Tibial nerve (tissue), 4 donors: ENCODE results near the gene USP24. TPM values are rescaled to one million over a fixed set of nuclear protein-coding genes. Genes with fewer than 3 reads are reported as not detected.

Source experiments
- DNase-seq, 2 donors: peaks; one replicate each; pipeline ENCODE4 v3.0.0-alpha.2; 2019; ENCODE audit warnings: low spot score in 2 of 2
- H3K27ac ChIP-seq, 4 donors: fragments of 200-600 bp; sonication (generic) in 3 of 4; one replicate each; pipeline ENCODE4 v1.5.1; 2017 to 2019; ENCODE audit warnings: mild to moderate bottlenecking in 1 of 4
- H3K27me3 ChIP-seq, 2 donors: fragments of 200-600 bp; sonication (generic) in 1 of 2; one replicate each; pipeline versions ENCODE4 v1.5.1 to v1.6.0; 2017 to 2019
- H3K36me3 ChIP-seq, 3 donors: fragments of 200-600 bp; sonication (generic); one replicate each; pipeline ENCODE4 v1.5.1; 2018 to 2019
- H3K4me1 ChIP-seq, 4 donors: fragments of 200-600 bp; sonication (generic) in 3 of 4; one replicate each; pipeline ENCODE4 v1.5.1; 2017 to 2019
- H3K4me3 ChIP-seq, 4 donors: fragments of 200-600 bp; sonication (generic) in 3 of 4; one replicate each; pipeline ENCODE4 v1.5.1; 2017 to 2019; ENCODE audit warnings: mild to moderate bottlenecking in 1 of 4, moderate library complexity in 1 of 4
- H3K9me3 ChIP-seq, 4 donors: fragments of 200-600 bp; sonication (generic) in 3 of 4; one replicate each; pipeline ENCODE4 v1.5.1; 2017 to 2019
- EP300 ChIP-seq, 2 donors: sonication (generic); formaldehyde crosslinking; IDR thresholded peaks; one replicate each; pipeline ENCODE4 v1.6.1; 2017; ENCODE audit warnings: antibody characterized with exemption in 2 of 2, mild to moderate bottlenecking in 1 of 2
- POLR2A ChIP-seq, 2 donors: fragments of 450-650 bp; IDR thresholded peaks; one replicate each; pipeline ENCODE4 v1.6.1; 2017; ENCODE audit warnings: antibody characterized with exemption in 2 of 2, mild to moderate bottlenecking in 2 of 2, moderate library complexity in 2 of 2
- WGBS, 2 donors: methylation state at CpG; one replicate each; pipeline ENCODE4 v1.1.5; 2018; 5-methylcytosine and 5-hydroxymethylcytosine counted together
- total RNA-seq, 4 donors: library from RNA; depleted of rRNA; stranded (reverse); fragments of >200 nt; gene quantifications; one replicate each; pipeline ENCODE4 v1.1.0, GENCODE V29; 2016
- TF ChIP-seq, protein P1 (sequence below), 5 experiments: fragments of 200-600 bp in 3 of 5; fragments of 450-650 bp in 2 of 5; sonication (generic) in 3 of 5; IDR thresholded peaks; one replicate each; pipeline ENCODE4 v1.5.1; 2016 to 2019; ENCODE audit warnings: antibody characterized with exemption in 5 of 5, mild to moderate bottlenecking in 3 of 5, moderate library complexity in 2 of 5

Gene USP24
- total RNA-seq, 4 donors from 2014 or later, result 46.8 to 63.8 (median 55.7) TPM

- Histone ChIP-seq H3K4me3 (no peak overlapping the region), H3K27me3 (no peaks in the 10 kb centered on the region), H3K9me3 (no peaks in the 10 kb centered on the region), H3K4me1 (peaks cover 0 to 13% (median 0%) of the 10 kb centered on the region in 4 donors), H3K27ac (no peak overlapping the region), H3K36me3 (peaks cover 0 to 81% (median 10%) of the 10 kb centered on the region in 3 donors)
- 91% methylated on average over 2 of the region's 2 CpGs for WGBS, 2 donors
- DNase-seq, result no peak
- TF ChIP-seq EP300 (IDR thresholded peaks at IDR 0.05) (no peak), POLR2A (IDR thresholded peaks at IDR 0.05) (no peak)
- TF ChIP-seq, protein P1, sequence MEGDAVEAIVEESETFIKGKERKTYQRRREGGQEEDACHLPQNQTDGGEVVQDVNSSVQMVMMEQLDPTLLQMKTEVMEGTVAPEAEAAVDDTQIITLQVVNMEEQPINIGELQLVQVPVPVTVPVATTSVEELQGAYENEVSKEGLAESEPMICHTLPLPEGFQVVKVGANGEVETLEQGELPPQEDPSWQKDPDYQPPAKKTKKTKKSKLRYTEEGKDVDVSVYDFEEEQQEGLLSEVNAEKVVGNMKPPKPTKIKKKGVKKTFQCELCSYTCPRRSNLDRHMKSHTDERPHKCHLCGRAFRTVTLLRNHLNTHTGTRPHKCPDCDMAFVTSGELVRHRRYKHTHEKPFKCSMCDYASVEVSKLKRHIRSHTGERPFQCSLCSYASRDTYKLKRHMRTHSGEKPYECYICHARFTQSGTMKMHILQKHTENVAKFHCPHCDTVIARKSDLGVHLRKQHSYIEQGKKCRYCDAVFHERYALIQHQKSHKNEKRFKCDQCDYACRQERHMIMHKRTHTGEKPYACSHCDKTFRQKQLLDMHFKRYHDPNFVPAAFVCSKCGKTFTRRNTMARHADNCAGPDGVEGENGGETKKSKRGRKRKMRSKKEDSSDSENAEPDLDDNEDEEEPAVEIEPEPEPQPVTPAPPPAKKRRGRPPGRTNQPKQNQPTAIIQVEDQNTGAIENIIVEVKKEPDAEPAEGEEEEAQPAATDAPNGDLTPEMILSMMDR (IDR thresholded peaks at IDR 0.05), result no peak
These were observed 75.0 kb downstream of the USP24 start for GRCh38 chr1:55140137-55140536.

DNA sequence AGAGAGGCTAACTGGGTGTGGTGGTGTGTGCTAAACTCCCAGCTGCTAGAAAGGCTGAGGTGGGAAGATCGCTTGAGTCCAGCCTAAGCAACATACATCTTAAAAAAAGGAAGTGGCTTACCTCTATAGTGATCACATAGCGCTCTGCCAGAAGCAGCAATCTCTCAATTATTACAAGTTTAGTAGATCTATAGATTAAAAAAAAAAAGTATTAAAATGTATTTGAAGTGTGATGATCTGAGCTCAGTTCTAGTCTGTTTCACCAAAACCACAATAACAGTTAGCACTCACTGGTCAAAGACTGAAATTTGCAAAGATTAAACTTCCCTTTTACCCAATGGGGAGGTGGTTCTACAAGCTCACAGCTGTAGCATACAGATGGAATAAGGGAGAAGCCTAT, 76.3 kb downstream of the USP24 start:
- Histone ChIP-seq H3K27ac (no peak overlapping the region), H3K27me3 (no peaks in the 10 kb centered on the region), H3K4me1 (peaks cover 0 to 13% (median 0%) of the 10 kb centered on the region in 4 donors), H3K9me3 (no peaks in the 10 kb centered on the region), H3K4me3 (no peak overlapping the region), H3K36me3 (peaks cover 0 to 82% (median 19%) of the 10 kb centered on the region in 3 donors)
- no peak for DNase-seq
- WGBS, 2 donors, result 84 to 88% methylated on average over 2 of the region's 2 CpGs
- TF ChIP-seq POLR2A (IDR thresholded peaks at IDR 0.05), result no peak
- no peak for TF ChIP-seq EP300 (IDR thresholded peaks at IDR 0.05)
- TF ChIP-seq, protein P1 (IDR thresholded peaks at IDR 0.05), result no peak

DNA sequence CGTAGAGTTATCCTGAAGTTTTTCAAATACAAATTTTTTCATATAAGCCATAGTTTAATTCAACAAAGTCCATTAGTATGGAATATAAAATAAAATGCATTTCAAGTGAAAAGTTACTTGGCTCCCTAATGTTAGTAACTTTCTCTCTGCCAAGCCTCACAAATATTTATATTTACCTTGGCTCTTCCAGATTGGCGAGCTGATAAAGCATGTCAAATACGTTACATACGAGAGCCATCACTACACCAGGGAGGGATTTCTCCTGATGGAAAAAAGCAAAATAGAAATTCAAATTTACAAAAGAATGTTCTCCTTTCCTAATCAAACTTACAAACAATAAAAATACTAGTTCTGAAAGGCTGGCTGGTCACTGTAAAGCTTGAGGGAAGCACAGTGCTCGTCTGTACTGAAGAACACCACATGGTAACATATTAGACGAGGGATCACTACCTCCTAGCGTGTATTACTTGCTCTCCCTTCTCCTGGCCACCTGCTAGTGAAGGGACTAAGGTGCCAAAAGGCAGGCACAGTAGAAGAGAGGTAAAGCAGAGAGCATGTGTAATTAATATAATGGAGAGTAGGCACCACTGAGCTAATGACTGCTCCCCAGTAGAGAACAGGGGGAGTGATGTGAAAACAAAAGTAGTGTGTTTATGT, 80.9 kb downstream of the USP24 start:
- TF ChIP-seq POLR2A (IDR thresholded peaks at IDR 0.05) (no peak), EP300 (IDR thresholded peaks at IDR 0.05) (no peak)
- TF ChIP-seq, protein P1 (IDR thresholded peaks at IDR 0.05), result no peak
- H3K27ac ChIP-seq, result no peak overlapping the region
- WGBS, 2 donors, result 81 to 84% methylated on average over 7 of the region's 7 CpGs
- DNase-seq, result no peak
- no peak overlapping the region for H3K4me3 ChIP-seq
- H3K27me3 ChIP-seq, result no peaks in the 10 kb centered on the region
- H3K4me1 ChIP-seq, result no peaks in the 10 kb centered on the region
- H3K9me3 ChIP-seq, result no peaks in the 10 kb centered on the region
- peaks cover 2 to 97% (median 38%) of the 10 kb centered on the region in 3 donors for H3K36me3 ChIP-seq

GRCh38 chr1:55131801-55132200, 83.4 kb downstream of the USP24 start:
- Histone ChIP-seq H3K36me3 (peaks cover 2 to 93% (median 41%) of the 10 kb centered on the region in 3 donors), H3K27ac (no peak overlapping the region), H3K4me1 (no peaks in the 10 kb centered on the region), H3K9me3 (no peaks in the 10 kb centered on the region), H3K4me3 (no peak overlapping the region), H3K27me3 (no peaks in the 10 kb centered on the region)
- WGBS, 2 donors, result 54 to 57% methylated on average over 2 of the region's 2 CpGs
- TF ChIP-seq, protein P1 (IDR thresholded peaks at IDR 0.05), result no peak
- TF ChIP-seq EP300 (IDR thresholded peaks at IDR 0.05) (no peak), POLR2A (IDR thresholded peaks at IDR 0.05) (no peak)
- no peak for DNase-seq

- TF ChIP-seq, protein P1 (IDR thresholded peaks at IDR 0.05), result no peak
- TF ChIP-seq EP300 (IDR thresholded peaks at IDR 0.05) (no peak), POLR2A (IDR thresholded peaks at IDR 0.05) (no peak)
- H3K27ac ChIP-seq, result no peak overlapping the region
- no peaks in the 10 kb centered on the region for H3K4me1 ChIP-seq
- peaks cover 2 to 93% (median 40%) of the 10 kb centered on the region in 3 donors for H3K36me3 ChIP-seq
- DNase-seq, result no peak
- H3K4me3 ChIP-seq, result no peak overlapping the region
- WGBS, 2 donors, result 85 to 88% methylated on average over 2 of the region's 2 CpGs
- H3K27me3 ChIP-seq, result no peaks in the 10 kb centered on the region
- no peaks in the 10 kb centered on the region for H3K9me3 ChIP-seq
These were observed 83.9 kb downstream of the USP24 start for GRCh38 chr1:55131218-55131617.
